ENCODE results near the gene WBP1L.
"Not testable (repeated sequence)": the region's sequence is repeated elsewhere in the genome, so short reads cannot be mapped to it uniquely, and the experiment has no call there.

DNA sequence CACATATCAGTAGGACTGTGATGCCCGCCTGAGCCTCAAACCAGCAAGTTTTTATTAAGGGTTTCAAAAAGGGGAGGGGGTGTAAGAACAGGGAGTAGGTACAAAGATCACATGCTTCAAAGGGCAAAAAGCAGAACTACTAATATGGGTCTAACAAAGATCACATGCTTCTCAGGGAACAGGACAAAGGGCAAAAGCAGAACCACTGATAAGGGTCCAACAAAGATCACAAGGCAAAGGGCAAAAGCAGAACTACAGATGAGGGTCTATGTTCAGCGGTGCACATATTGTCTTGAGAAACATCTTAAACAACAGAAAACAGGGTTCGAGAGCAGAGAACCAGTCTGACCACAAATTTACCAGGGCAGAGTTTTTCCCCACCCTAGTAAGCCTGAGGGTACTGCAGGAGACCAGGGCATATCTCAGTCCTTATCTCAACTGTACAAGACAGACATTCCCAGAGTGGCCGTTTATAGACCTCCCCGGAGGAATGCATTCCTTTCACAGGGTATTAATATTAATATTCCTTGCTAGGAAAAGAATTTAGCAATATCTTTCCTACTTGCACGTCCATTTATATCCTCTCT lies 100.5 kb downstream of the WBP1L start:
- TF ChIP-seq, protein P1, sequence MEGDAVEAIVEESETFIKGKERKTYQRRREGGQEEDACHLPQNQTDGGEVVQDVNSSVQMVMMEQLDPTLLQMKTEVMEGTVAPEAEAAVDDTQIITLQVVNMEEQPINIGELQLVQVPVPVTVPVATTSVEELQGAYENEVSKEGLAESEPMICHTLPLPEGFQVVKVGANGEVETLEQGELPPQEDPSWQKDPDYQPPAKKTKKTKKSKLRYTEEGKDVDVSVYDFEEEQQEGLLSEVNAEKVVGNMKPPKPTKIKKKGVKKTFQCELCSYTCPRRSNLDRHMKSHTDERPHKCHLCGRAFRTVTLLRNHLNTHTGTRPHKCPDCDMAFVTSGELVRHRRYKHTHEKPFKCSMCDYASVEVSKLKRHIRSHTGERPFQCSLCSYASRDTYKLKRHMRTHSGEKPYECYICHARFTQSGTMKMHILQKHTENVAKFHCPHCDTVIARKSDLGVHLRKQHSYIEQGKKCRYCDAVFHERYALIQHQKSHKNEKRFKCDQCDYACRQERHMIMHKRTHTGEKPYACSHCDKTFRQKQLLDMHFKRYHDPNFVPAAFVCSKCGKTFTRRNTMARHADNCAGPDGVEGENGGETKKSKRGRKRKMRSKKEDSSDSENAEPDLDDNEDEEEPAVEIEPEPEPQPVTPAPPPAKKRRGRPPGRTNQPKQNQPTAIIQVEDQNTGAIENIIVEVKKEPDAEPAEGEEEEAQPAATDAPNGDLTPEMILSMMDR (IDR thresholded peaks at IDR 0.05) = not testable (repeated sequence)
- TF ChIP-seq POLR2AphosphoS5 (IDR thresholded peaks at IDR 0.05) = not testable (repeated sequence)

Measured in stomach (tissue), 4 donors.